ENCODE data around the gene MAP3K7. TPM values are rescaled to one million over a fixed set of nuclear protein-coding genes. Genes with fewer than 3 reads are reported as not detected.

Gene MAP3K7
- total RNA-seq, 1 donor from 2014 or later = 20.6 TPM

GRCh38 chr6:90559931-90560330 is 26.9 kb downstream of the MAP3K7 start:
- intact Hi-C loops (cut with micrococcal nuclease) = no loop called here
- DNase-seq = no peak
- Histone ChIP-seq H3K4me3 (no peak overlapping the region), H3K4me1 (peaks cover 7% of the 10 kb centered on the region), H3K27me3 (ENCODE audit: low read depth) (no peaks in the 10 kb centered on the region), H3K36me3 (peaks cover 73% of the 10 kb centered on the region), H3K27ac (replicated peaks) (no peak overlapping the region), H3K9me3 (replicated peaks) (no peaks in the 10 kb centered on the region)
- TF ChIP-seq, protein P1, sequence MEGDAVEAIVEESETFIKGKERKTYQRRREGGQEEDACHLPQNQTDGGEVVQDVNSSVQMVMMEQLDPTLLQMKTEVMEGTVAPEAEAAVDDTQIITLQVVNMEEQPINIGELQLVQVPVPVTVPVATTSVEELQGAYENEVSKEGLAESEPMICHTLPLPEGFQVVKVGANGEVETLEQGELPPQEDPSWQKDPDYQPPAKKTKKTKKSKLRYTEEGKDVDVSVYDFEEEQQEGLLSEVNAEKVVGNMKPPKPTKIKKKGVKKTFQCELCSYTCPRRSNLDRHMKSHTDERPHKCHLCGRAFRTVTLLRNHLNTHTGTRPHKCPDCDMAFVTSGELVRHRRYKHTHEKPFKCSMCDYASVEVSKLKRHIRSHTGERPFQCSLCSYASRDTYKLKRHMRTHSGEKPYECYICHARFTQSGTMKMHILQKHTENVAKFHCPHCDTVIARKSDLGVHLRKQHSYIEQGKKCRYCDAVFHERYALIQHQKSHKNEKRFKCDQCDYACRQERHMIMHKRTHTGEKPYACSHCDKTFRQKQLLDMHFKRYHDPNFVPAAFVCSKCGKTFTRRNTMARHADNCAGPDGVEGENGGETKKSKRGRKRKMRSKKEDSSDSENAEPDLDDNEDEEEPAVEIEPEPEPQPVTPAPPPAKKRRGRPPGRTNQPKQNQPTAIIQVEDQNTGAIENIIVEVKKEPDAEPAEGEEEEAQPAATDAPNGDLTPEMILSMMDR (IDR thresholded peaks at IDR 0.05; ENCODE audit: borderline replicate concordance) = no peak

- no peak for DNase-seq
- intact Hi-C loops (cut with micrococcal nuclease) = no loop called here
- TF ChIP-seq, protein P1 (IDR thresholded peaks at IDR 0.05; ENCODE audit: borderline replicate concordance) = no peak
- no peaks in the 10 kb centered on the region for H3K4me1 ChIP-seq
- no peak overlapping the region for H3K27ac ChIP-seq (replicated peaks)
- H3K9me3 ChIP-seq (replicated peaks) = no peaks in the 10 kb centered on the region
- no peaks in the 10 kb centered on the region for H3K27me3 ChIP-seq (ENCODE audit: low read depth)
- peaks cover 80% of the 10 kb centered on the region for H3K36me3 ChIP-seq
- H3K4me3 ChIP-seq = no peak overlapping the region
Measured at GRCh38 chr6:90557006-90557405, 29.9 kb downstream of the MAP3K7 start.

- peaks cover 91% of the 10 kb centered on the region for H3K36me3 ChIP-seq
- H3K9me3 ChIP-seq (replicated peaks) = no peaks in the 10 kb centered on the region
- DNase-seq = no peak
- no peak overlapping the region for H3K27ac ChIP-seq (replicated peaks)
- intact Hi-C loops (cut with micrococcal nuclease) = no loop called here
- H3K4me3 ChIP-seq = no peak overlapping the region
- TF ChIP-seq, protein P1 (IDR thresholded peaks at IDR 0.05; ENCODE audit: borderline replicate concordance) = no peak
- no peaks in the 10 kb centered on the region for H3K4me1 ChIP-seq
- H3K27me3 ChIP-seq (ENCODE audit: low read depth) = no peaks in the 10 kb centered on the region
Measured at GRCh38 chr6:90547991-90548390, 38.9 kb downstream of the MAP3K7 start.

DNA sequence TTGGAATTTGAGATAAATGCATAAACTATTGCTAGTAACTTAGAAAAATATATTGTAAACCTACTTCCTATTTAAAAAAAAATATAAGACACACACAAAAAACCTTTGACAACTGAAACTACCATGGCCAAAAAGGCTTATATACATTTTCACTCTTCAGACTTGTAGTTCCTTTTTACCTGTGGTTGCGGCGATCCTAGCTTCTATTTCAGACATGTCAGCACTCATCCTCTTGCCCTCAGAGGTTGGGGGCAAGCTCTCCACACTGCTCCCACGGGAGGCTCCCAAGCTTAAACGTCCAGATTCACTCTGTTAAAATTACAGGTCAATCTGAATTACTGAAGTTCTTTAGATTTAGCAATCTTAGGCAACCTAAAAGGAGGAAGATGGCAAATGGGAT is 39.8 kb downstream of the MAP3K7 start:
- H3K27ac ChIP-seq (replicated peaks) = no peak overlapping the region
- no peaks in the 10 kb centered on the region for H3K27me3 ChIP-seq (ENCODE audit: low read depth)
- H3K9me3 ChIP-seq (replicated peaks) = no peaks in the 10 kb centered on the region
- H3K4me3 ChIP-seq = no peak overlapping the region
- intact Hi-C loops (cut with micrococcal nuclease) = no loop called here
- DNase-seq = no peak
- TF ChIP-seq, protein P1 (IDR thresholded peaks at IDR 0.05; ENCODE audit: borderline replicate concordance) = no peak
- H3K36me3 ChIP-seq = peaks cover 91% of the 10 kb centered on the region
- no peaks in the 10 kb centered on the region for H3K4me1 ChIP-seq

- Histone ChIP-seq H3K27ac (replicated peaks) (no peak overlapping the region), H3K4me3 (no peak overlapping the region), H3K27me3 (ENCODE audit: low read depth) (no peaks in the 10 kb centered on the region), H3K9me3 (replicated peaks) (no peaks in the 10 kb centered on the region), H3K36me3 (peaks cover 92% of the 10 kb centered on the region), H3K4me1 (no peaks in the 10 kb centered on the region)
- intact Hi-C loops (cut with micrococcal nuclease) = no loop called here
- TF ChIP-seq, protein P1 (IDR thresholded peaks at IDR 0.05; ENCODE audit: borderline replicate concordance) = no peak
- no peak for DNase-seq
Measured at GRCh38 chr6:90545448-90545847, 41.4 kb downstream of the MAP3K7 start.

DNA sequence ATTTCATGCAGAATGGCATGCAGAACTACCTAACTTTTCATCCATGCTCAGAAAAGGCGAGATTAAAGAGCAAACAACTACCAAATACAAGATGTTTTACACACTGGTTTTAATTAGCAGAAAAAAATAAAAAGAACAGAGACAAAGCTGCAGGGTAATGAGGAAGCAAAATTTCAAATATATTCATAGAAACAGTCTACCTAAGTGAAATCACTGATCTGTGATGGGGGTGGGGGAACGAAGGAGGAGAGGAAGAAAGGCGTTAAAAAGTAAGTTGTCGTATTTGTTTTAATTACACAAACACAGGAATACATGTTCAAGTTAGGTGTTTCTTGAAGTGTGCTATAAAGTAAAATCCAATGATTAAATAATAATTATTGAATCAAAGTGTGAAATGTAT is 42.1 kb downstream of the MAP3K7 start:
- no peaks in the 10 kb centered on the region for H3K27me3 ChIP-seq (ENCODE audit: low read depth)
- no peak for DNase-seq
- no peak overlapping the region for H3K4me3 ChIP-seq
- intact Hi-C loops (cut with micrococcal nuclease) = no loop called here
- TF ChIP-seq, protein P1 (IDR thresholded peaks at IDR 0.05; ENCODE audit: borderline replicate concordance) = no peak
- H3K4me1 ChIP-seq = no peaks in the 10 kb centered on the region
- no peak overlapping the region for H3K27ac ChIP-seq (replicated peaks)
- peaks cover 85% of the 10 kb centered on the region for H3K36me3 ChIP-seq
- H3K9me3 ChIP-seq (replicated peaks) = no peaks in the 10 kb centered on the region
